ENCODE measurements around the gene RPRD1B.

Gene RPRD1B

GRCh38 chr20:38033330-38034107, at the start of gene RPRD1B, which contains the start of gene TTI1:
RPRD1B (plus strand) TSS chr20:38033746; CDS start chr20:38033948, 202 bp downstream.
TTI1 (minus strand) TSS chr20:38033456; CDS start chr20:38013816, 19,640 bp downstream.
- DNase-seq (ENCODE audit: low read depth in 4 of 4, low spot score in 1 of 4), result peak; percentile 72 to 82 (median 78)

- DNase-seq (ENCODE audit: low read depth in 4 of 4, low spot score in 1 of 4), result no peak
Observed at GRCh38 chr20:37984018-37984785, 49.3 kb upstream of the RPRD1B start.

GRCh38 chr20:37986044-37986858, 47.3 kb upstream of the RPRD1B start:
- no peak for DNase-seq (ENCODE audit: low read depth in 4 of 4, low spot score in 1 of 4)

- DNase-seq (ENCODE audit: low read depth in 4 of 4, low spot score in 1 of 4), result no peak
Observed at GRCh38 chr20:37986873-37987601, 46.5 kb upstream of the RPRD1B start.

GRCh38 chr20:37987602-37988290, 45.8 kb upstream of the RPRD1B start:
- no peak for DNase-seq (ENCODE audit: low read depth in 4 of 4, low spot score in 1 of 4)

GRCh38 chr20:37988306-37988954, 45.1 kb upstream of the RPRD1B start:
- DNase-seq (ENCODE audit: low read depth in 4 of 4, low spot score in 1 of 4), result no peak

GRCh38 chr20:37989601-37990295, 43.8 kb upstream of the RPRD1B start:
- DNase-seq (ENCODE audit: low read depth in 4 of 4, low spot score in 1 of 4), result no peak

- peak in 2 of 4 experiments; percentile 4 to 21 for DNase-seq (ENCODE audit: low read depth in 4 of 4, low spot score in 1 of 4)
Observed at GRCh38 chr20:37990571-37991151, 42.9 kb upstream of the RPRD1B start.

GRCh38 chr20:37991157-37991866, 42.2 kb upstream of the RPRD1B start:
- DNase-seq (ENCODE audit: low read depth in 4 of 4, low spot score in 1 of 4), result no peak

GRCh38 chr20:37991908-37992307, 41.6 kb upstream of the RPRD1B start:
- no peak for DNase-seq (ENCODE audit: low read depth in 4 of 4, low spot score in 1 of 4)

- peak in 1 of 4 experiments; percentile 14 for DNase-seq (ENCODE audit: low read depth in 4 of 4, low spot score in 1 of 4)
Observed at GRCh38 chr20:37992802-37993409, 40.6 kb upstream of the RPRD1B start.

- DNase-seq (ENCODE audit: low read depth in 4 of 4, low spot score in 1 of 4), result no peak
Observed at GRCh38 chr20:37994512-37994911, 39.0 kb upstream of the RPRD1B start.

- no peak for DNase-seq (ENCODE audit: low read depth in 4 of 4, low spot score in 1 of 4)
Observed at GRCh38 chr20:37995856-37996605, 37.5 kb upstream of the RPRD1B start.

GRCh38 chr20:37997516-37997915, 36.0 kb upstream of the RPRD1B start:
- no peak for DNase-seq (ENCODE audit: low read depth in 4 of 4, low spot score in 1 of 4)

GRCh38 chr20:37999526-38000263, 33.9 kb upstream of the RPRD1B start:
- DNase-seq (ENCODE audit: low read depth in 4 of 4, low spot score in 1 of 4), result no peak

GRCh38 chr20:38000293-38000692, 33.3 kb upstream of the RPRD1B start:
- no peak for DNase-seq (ENCODE audit: low read depth in 4 of 4, low spot score in 1 of 4)

Measured in stimulated activated CD4-positive, alpha-beta T cell treated with anti-CD3 and anti-CD28 coated beads, Interleukin-1b, Interleukin-23, amount 100 ng/mL, for 24 hours (primary cell).